WI38 (cell line): ENCODE data around the gene TFR2.

Experiments used
- H3K4me3 ChIP-seq: 2 replicates; pipeline ENCODE4 v1.5.1; 2011; ENCODE audit warnings: low read depth, mild to moderate bottlenecking, control low read depth, low read length
- TF ChIP-seq, protein P1 (sequence below): IDR thresholded peaks from 2 replicates; pipeline ENCODE4 v1.5.1; 2012; ENCODE audit warnings: low read depth, mild to moderate bottlenecking, control low read depth, low read length

TFR2 gene

DNA sequence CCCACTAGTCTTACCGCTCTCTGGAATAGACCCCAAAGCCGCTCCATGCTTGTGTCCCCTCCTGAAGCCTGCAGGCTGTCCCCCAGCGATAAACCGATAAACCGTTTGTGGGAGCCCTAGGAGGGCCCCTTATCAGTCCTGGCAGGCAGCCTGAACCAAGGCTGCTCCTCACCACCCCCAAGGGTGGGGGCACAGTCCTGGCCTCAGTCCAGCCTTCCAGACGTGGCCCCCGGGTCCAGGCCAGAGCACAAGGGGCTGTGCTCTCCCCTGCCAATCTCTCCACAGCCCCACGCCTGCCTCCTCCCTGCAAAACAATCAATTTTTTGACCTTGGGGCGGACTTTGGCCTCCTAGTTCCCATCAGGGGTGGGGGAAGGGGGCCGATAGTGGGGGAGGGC is at the start of gene TFR2:
TFR2 (minus strand) TSS at position 90 of the 397 bp plus-strand sequence; CDS start at position 47, 43 bp downstream.
- TF ChIP-seq, protein P1, sequence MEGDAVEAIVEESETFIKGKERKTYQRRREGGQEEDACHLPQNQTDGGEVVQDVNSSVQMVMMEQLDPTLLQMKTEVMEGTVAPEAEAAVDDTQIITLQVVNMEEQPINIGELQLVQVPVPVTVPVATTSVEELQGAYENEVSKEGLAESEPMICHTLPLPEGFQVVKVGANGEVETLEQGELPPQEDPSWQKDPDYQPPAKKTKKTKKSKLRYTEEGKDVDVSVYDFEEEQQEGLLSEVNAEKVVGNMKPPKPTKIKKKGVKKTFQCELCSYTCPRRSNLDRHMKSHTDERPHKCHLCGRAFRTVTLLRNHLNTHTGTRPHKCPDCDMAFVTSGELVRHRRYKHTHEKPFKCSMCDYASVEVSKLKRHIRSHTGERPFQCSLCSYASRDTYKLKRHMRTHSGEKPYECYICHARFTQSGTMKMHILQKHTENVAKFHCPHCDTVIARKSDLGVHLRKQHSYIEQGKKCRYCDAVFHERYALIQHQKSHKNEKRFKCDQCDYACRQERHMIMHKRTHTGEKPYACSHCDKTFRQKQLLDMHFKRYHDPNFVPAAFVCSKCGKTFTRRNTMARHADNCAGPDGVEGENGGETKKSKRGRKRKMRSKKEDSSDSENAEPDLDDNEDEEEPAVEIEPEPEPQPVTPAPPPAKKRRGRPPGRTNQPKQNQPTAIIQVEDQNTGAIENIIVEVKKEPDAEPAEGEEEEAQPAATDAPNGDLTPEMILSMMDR: no peak
- H3K4me3 ChIP-seq: no peak within 1 kb of the TSS

DNA sequence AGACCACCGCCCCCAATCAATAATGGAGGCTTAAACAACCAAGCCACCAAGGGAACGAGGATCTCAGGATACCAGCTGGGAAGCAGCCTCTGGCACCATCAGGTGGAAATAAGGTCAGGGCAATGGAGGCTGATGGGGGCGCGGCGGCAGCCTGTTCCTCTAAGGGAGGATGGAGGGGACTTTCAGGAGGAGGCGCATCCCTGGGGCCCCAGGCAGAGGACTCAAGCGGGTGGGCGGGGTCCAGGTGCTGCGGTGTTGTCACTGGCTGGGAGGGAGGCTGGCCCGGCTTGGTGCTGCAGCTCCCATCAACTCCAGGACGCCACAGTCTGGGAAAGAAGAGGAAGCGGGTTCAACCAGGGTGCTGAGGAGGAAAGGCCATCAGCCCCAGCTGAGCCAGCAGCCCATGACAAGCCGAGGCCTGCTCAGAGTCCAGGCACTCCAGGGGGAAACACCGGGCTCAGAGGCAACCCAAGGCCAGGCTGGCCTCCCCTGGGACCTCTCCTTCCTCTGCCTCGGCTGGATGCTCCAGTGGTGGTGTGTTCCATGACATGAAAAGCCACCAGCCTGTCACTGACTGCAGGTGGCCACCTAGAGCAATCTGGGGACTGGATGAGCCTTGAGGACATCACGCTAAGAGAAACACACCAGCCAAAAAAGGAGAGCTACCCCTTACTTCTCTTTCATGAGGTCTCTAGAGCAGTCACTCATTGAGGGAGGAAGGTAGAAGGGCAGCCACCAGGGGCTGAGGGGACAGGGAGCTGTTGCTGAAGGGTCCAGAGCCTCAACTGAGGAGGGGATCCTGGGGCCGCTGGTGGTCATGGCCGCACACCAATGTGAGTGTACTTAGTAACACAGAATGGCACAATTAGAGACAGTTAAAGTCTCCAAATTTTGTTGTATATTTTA is 48.1 kb upstream of the TFR2 start:
- no peak overlapping the region for H3K4me3 ChIP-seq
- TF ChIP-seq, protein P1: no peak

DNA sequence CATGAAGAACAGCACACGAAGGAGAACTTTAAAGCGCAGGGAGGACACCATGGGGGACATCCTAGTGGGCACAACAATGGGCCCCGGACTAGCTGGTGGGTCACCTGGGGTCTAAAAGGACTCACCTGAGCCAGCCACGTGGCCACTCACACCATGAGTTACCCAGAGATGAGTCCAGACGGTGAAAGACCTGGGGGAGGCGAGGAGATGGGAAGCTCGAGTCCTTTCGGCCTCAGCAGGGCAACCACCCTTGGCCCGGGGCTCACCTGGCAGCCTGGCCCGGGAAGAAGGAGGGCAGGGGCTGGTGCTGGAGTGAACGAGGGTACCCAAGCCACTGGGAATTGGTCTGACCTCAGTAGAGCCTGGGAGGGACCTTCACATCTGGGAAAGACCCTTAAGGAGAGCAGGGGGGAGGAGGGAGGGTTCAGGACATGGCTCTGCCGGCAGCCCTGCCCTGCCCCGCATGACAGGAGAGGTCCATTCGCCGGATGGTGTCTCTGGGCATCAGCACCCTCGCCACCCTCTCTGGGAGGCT is 47.0 kb upstream of the TFR2 start:
- TF ChIP-seq, protein P1: no peak
- H3K4me3 ChIP-seq: no peak overlapping the region

DNA sequence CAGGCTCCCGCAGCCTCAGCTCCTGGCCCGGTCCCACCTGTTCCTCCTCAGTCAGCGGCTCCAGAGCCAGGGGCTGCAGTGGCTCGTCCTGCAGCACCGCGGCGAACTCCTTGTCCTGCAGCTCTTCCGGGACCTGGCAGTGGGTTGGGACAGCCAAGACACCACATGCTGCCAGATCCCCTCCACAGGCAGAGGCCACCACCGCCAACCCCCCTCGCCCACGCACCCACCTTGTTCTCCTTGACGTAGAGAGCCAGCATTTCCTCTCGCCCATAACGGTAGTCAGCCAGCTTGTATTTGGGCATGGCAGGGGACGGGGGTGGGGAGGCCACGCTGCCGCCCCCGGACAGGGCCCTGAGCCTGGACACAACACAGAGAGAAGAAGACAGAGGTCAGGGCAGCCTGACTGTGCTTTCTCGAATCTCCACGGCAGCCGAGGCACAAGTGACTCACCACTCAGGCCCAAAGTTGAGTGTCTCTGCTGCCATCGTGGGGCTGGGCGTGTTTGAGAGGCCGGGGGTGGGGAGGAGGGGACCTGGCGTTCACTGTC is 46.5 kb upstream of the TFR2 start:
- H3K4me3 ChIP-seq: no peak overlapping the region
- TF ChIP-seq, protein P1: no peak

DNA sequence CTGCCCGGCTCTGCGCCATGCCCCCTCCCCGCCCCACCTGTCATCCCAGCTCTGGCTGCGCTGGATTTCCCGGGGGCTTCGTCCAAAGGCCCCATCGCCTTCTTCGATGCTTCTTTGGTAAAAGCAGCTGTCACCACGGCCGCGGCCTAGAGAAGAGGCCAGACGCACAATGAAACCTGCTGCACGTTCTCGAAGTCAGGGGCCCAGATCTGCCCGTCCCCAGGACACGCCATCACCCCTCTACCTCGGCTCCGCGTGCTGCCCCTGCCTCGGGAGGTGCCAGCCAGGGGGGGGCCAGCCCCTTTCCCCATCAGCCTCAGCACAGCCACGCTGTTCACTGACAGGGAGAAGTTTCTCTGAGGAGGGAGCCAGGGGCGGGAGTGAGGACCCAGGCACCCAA is 45.9 kb upstream of the TFR2 start:
- no peak overlapping the region for H3K4me3 ChIP-seq
- TF ChIP-seq, protein P1: no peak

DNA sequence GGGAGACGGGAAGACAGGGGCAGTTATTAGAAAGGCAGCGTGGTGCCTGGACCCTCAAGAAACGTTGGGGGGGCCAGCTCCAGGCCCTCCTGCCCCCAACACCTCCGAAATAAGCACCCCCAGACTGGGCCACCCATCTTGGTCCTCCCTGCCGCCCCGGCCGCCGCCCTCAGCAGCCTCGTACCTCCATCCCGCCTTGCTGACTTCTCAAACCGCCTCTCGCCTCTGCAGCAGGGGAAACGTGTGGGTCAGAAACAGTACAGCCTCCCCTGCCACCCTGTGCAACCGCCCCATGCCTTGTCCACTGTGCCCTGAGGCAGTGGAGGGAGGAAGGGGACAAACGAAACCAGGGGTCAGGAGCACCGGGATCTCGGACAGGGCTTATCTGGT is 45.5 kb upstream of the TFR2 start:
- TF ChIP-seq, protein P1: no peak
- H3K4me3 ChIP-seq: no peak overlapping the region
